HUES64 (cell line): Measurements from ENCODE around the gene AMDHD2.
"Not testable (repeated sequence)": the region's sequence is repeated elsewhere in the genome, so short reads cannot be mapped to it uniquely, and the experiment has no call there.

Source experiments
- H3K27ac ChIP-seq: 2 replicates; pipeline ENCODE4 v1.7.0; 2013; ENCODE audit warnings: low read depth, low read length, inconsistent platforms
- H3K27me3 ChIP-seq: 2 replicates; pipeline ENCODE4 v1.6.1; 2013; ENCODE audit warnings: mild to moderate bottlenecking, low read length; ENCODE audit not compliant: insufficient read depth
- H3K36me3 ChIP-seq: 2 replicates; pipeline ENCODE4 v1.6.1; 2013; ENCODE audit warnings: mild to moderate bottlenecking, low read length; ENCODE audit not compliant: insufficient read depth
- H3K4me1 ChIP-seq: 2 replicates; pipeline ENCODE4 v1.6.1; 2013; ENCODE audit warnings: mild to moderate bottlenecking, low read length, moderate library complexity; ENCODE audit not compliant: insufficient read depth
- H3K4me3 ChIP-seq: 2 replicates; pipeline ENCODE4 v1.5.1; 2013; ENCODE audit warnings: mild to moderate bottlenecking, low read length, moderate library complexity
- H3K9ac ChIP-seq: 2 replicates; pipeline ENCODE4 v1.6.1; 2013; ENCODE audit warnings: mild to moderate bottlenecking, low read depth, low read length
- H3K9me3 ChIP-seq: 2 replicates; pipeline ENCODE4 v1.6.1; 2013; ENCODE audit warnings: low read depth, low read length; ENCODE audit not compliant: insufficient read depth
- WGBS: fragments of 150-250, 120-280 bp; methylation state at CpG from one replicate; pipeline ENCODE4 v1.1.7; 2013; ENCODE audit warnings: missing lambda C conversion rate; 5-methylcytosine and 5-hydroxymethylcytosine counted together

Gene AMDHD2

DNA sequence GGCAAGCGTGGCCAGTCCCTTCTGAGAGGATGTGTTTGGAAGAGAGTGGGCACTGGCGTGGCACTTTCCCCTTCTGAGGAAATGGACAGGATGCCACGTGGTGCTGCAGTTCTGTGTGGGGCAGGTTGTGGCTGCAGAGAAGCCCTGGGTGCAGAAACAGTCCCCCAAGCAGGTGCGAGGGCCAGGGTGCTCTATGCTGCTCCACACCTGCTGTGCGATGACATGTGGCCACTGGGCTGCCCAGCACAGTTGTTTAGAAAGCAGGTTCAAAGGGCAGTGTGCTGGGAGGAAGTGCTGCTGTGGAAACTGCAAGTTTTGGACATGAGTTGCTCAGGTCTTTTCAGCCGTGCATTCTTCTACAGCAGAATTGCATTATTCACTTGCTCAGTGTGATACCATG, 21.2 kb downstream of the AMDHD2 start:
- H3K36me3 ChIP-seq, H3K27me3 ChIP-seq, H3K9me3 ChIP-seq, H3K4me3 ChIP-seq, H3K27ac ChIP-seq, H3K9ac ChIP-seq, H3K4me1 ChIP-seq: not testable (repeated sequence)
- WGBS, result 90% methylated on average over 6 of the region's 6 CpGs

DNA sequence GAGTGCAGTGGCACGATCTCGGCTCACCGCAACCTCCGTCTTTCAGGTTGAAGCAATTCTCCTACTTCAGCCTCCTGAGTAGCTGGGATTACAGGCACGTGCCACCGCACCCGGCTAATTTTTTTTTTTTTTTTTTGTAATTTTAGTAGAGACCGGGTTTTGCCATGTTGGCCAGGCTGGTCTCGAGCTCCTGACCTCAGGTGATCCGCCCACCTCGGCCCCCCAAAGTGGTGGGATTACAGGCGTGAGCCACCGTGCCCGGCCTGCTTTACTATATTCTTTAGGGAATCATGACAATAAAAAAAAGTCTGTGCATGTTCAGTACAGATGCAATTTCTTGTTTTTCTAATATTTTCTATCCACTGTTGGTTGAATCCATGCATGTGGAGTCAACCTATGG, 23.6 kb downstream of the AMDHD2 start:
- not testable (repeated sequence) for H3K27me3 ChIP-seq, H3K36me3 ChIP-seq, H3K9me3 ChIP-seq, H3K4me1 ChIP-seq, H3K9ac ChIP-seq, H3K4me3 ChIP-seq, H3K27ac ChIP-seq
- WGBS, result 98% methylated on average over 14 of the region's 14 CpGs

DNA sequence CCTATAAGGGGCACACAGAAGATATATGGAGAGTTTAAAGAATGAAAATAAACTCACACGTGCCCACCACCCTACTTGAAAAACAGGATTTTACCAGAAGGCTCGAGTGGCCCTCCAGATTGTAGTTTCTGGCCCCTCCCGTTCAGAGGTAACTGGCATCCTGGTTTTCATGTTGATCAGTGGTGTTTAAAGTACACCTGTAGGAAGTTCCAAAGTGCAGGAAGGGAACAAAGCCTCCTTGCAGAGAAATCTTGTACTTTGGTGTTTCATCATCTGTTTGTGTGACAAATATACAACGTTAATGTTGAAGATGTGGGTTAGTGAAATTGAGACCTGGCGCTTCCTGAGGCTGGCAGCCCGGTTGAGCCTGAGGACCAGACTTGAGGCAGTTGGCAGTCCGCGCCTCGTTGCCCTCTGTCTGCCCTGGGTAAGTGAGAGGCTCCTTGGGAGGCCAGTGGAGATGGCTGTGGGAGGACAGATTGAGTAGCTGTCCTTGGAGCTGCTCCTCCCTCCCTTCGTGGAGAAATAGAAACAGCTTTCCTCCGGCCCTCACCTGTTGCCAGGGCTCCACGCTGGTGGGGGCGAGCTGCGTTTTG, 30.2 kb downstream of the AMDHD2 start:
- not testable (repeated sequence) for H3K4me3 ChIP-seq, H3K4me1 ChIP-seq, H3K36me3 ChIP-seq, H3K27ac ChIP-seq, H3K27me3 ChIP-seq, H3K9me3 ChIP-seq, H3K9ac ChIP-seq
- WGBS, result no CpG with 5 or more reads among the region's 14 CpGs

DNA sequence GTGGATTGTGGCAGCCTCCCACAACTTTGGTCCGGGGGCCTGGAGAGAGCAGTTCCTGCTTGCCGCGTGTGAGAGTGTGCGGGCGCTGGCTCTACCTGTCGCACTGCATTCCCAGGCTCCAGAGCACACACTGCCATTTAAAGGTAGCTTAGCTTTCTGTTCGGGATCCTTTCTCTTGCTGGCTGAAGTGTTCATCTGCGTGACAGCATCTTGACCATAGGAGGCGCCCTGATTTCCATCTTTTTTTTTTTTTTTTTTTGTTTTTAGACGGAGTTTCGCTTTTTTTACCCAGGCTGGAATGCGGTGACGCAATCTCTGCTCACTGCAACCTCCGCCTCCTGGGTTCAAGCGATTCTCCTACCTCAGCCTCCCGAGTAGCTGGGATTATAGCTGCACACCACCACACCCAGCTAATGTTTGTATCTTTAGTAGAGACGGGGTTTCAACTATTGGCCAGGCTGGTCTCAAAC, 31.3 kb downstream of the AMDHD2 start:
- not testable (repeated sequence) for H3K9ac ChIP-seq, H3K9me3 ChIP-seq, H3K4me1 ChIP-seq, H3K27ac ChIP-seq, H3K27me3 ChIP-seq, H3K36me3 ChIP-seq, H3K4me3 ChIP-seq
- 64% methylated on average over 10 of the region's 17 CpGs for WGBS

DNA sequence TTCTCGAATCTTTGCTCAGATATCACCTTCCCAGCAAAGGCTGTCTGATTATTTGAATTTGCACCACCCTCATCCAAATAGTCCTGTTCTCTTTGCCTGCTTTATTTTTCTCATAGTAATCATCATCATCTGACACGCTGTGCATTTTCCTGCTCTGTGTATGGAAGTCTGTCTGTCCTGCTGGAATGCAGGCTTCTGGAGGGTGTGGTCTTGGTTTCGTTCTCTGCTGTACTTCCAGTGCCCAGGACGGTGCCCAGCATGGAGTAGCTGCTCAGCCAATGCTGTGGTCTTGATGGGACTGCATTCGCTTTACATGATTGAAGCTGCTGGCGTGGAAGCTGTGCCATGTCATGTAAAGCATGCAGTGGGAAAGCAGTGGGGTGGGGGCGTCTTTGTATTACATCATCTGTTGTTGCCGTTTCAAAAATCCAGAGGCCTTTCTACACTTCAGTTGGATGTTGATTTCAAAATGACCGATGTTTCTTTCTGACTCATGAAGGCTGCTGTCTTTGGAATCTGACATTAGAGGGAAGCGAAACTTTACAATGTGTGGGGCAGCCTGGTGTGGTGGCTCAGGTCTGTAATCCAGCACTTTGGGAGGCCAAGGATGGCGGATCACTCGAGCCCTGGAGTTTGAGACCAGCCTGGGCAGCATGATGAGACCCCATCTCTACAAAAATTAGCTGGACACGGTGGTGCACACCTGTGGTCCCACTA, 34.7 kb downstream of the AMDHD2 start:
- H3K27ac ChIP-seq, H3K4me1 ChIP-seq, H3K9me3 ChIP-seq, H3K36me3 ChIP-seq, H3K27me3 ChIP-seq, H3K4me3 ChIP-seq, H3K9ac ChIP-seq: not testable (repeated sequence)
- WGBS, result no CpG with 5 or more reads among the region's 13 CpGs

GRCh38 chr16:2557150-2557549, 37.0 kb downstream of the AMDHD2 start:
- not testable (repeated sequence) for H3K36me3 ChIP-seq, H3K27ac ChIP-seq, H3K9me3 ChIP-seq, H3K4me1 ChIP-seq, H3K4me3 ChIP-seq, H3K27me3 ChIP-seq, H3K9ac ChIP-seq
- no CpG with 5 or more reads among the region's 15 CpGs for whole genome bisulfite sequencing

GRCh38 chr16:2560131-2560797, 40.1 kb downstream of the AMDHD2 start:
- not testable (repeated sequence) for H3K4me3 ChIP-seq, H3K9me3 ChIP-seq, H3K27me3 ChIP-seq, H3K36me3 ChIP-seq, H3K4me1 ChIP-seq, H3K9ac ChIP-seq, H3K27ac ChIP-seq
- 94% methylated on average over 8 of the region's 17 CpGs for WGBS

GRCh38 chr16:2560798-2561133, 40.6 kb downstream of the AMDHD2 start:
- not testable (repeated sequence) for H3K9ac ChIP-seq, H3K27ac ChIP-seq, H3K4me1 ChIP-seq, H3K36me3 ChIP-seq, H3K9me3 ChIP-seq, H3K27me3 ChIP-seq, H3K4me3 ChIP-seq
- 13% methylated on average over 2 of the region's 4 CpGs for WGBS

- not testable (repeated sequence) for H3K27me3 ChIP-seq, H3K36me3 ChIP-seq, H3K4me3 ChIP-seq, H3K4me1 ChIP-seq, H3K9ac ChIP-seq, H3K27ac ChIP-seq, H3K9me3 ChIP-seq
- no CpG with 5 or more reads among the region's 6 CpGs for WGBS
Measured at GRCh38 chr16:2567506-2567905, 47.3 kb downstream of the AMDHD2 start.

GRCh38 chr16:2568573-2568972, 48.4 kb downstream of the AMDHD2 start:
- no CpG with 5 or more reads among the region's 11 CpGs for WGBS
- not testable (repeated sequence) for H3K4me1 ChIP-seq, H3K4me3 ChIP-seq, H3K27me3 ChIP-seq, H3K36me3 ChIP-seq, H3K9ac ChIP-seq, H3K9me3 ChIP-seq, H3K27ac ChIP-seq

DNA sequence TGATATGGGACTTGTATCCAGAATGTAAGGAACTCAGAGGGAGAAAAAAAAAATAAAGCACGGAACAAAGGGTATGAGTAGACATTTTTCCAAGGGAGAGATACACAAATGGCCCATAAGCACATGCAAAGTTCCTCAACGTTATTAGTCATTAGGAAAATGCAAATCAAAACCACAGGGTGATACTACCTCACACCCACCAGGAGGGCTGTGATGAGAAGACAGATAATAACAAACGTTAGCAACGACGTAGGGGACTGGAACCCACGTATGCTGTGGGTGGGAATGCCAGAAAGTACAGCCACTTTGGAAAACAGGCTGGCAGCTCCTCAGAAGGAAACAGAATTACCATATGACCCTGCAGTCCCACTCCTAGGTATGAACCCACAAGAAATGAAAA, 52.5 kb downstream of the AMDHD2 start:
- H3K36me3 ChIP-seq, H3K27ac ChIP-seq, H3K27me3 ChIP-seq, H3K9ac ChIP-seq, H3K9me3 ChIP-seq, H3K4me1 ChIP-seq, H3K4me3 ChIP-seq: not testable (repeated sequence)
- WGBS, result no CpG with 5 or more reads among the region's 6 CpGs

GRCh38 chr16:2575839-2576238, 55.7 kb downstream of the AMDHD2 start:
- not testable (repeated sequence) for H3K36me3 ChIP-seq, H3K27me3 ChIP-seq, H3K9ac ChIP-seq, H3K9me3 ChIP-seq, H3K4me1 ChIP-seq, H3K4me3 ChIP-seq, H3K27ac ChIP-seq
- WGBS, result 99% methylated on average over 11 of the region's 21 CpGs
